HG03442 (cell line): ENCODE data around the gene NT5C1A.

Source experiments
- ATAC-seq: cut with Tn5 transposase; IDR thresholded peaks from one replicate; pipeline ENCODE4 v1.9.1; 2021; ENCODE audit warnings: mild to moderate bottlenecking, moderate library complexity; ENCODE audit not compliant: unreplicated experiment

Gene NT5C1A

DNA sequence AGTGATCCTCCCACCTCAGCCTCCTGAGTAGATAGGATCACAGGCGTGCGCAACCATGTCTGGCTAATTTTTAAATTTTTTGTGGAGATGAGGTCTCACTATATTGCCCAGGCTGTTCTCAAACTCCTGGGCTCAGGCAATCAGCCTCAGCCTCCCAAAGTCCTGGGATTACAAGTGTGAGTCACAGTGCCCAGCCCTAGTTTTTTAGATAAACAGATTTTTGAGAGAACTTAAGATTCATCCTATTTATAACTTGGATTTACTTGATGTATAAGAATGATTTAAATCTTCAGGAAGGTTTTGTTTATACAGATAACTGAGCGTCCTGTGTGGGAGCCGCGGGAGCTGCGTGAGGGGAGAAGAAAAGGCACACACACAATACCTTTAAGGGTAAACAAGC lies 58.7 kb downstream of the NT5C1A start:
- ATAC-seq, result no peak

GRCh38 chr1:39609618-39610331 lies 62.1 kb downstream of the NT5C1A start:
- ATAC-seq, result no peak
